Activated T-helper 1 cell treated with anti-CD3 and anti-CD28 coated beads, Interleukin-12 subunit alpha, Interleukin-12 subunit beta, Interleukin-2, Interleukin-4 antibody, amounts not matched to agents 30 ng/mL and 10 ng/mL and 1 ng/mL, durations not matched to agents 14 hours and 24 hours and 36 hours (primary cell): Measurements from ENCODE around the gene NLRC5. TPM values are rescaled to one million over a fixed set of nuclear protein-coding genes. Genes with fewer than 3 reads are reported as not detected.

Experiments
- DNase-seq: peaks from one replicate; pipeline ENCODE4 v3.0.0; 2021; ENCODE audit warnings: low spot score
- H3K27ac Mint-ChIP-seq: one replicate; pipeline ENCODE4 v1.8.0; 2021; ENCODE audit warnings: mild to moderate bottlenecking, mixed read lengths
- H3K27me3 Mint-ChIP-seq: one replicate; pipeline ENCODE4 v1.8.0; 2022; ENCODE audit warnings: mild to moderate bottlenecking, moderate library complexity, mixed read lengths; ENCODE audit not compliant: insufficient read depth
- H3K36me3 Mint-ChIP-seq: one replicate; pipeline ENCODE4 v1.8.0; 2021; ENCODE audit warnings: low read depth, mixed read lengths
- H3K4me1 Mint-ChIP-seq: one replicate; pipeline ENCODE4 v1.8.0; 2021; ENCODE audit warnings: low read depth, mixed read lengths
- H3K4me3 Mint-ChIP-seq: one replicate; pipeline ENCODE4 v1.8.0; 2021; ENCODE audit warnings: mild to moderate bottlenecking, moderate library complexity, mixed read lengths
- H3K9me3 Mint-ChIP-seq: one replicate; pipeline ENCODE4 v1.8.0; 2021; ENCODE audit warnings: mixed read lengths
- intact Hi-C: fragments of 100-400 bp; cut with micrococcal nuclease; formaldehyde crosslinking; loops from one replicate; pipeline ENCODE4 v1.15.1; 2024
- total RNA-seq: library from RNA; stranded (reverse); gene quantifications from 2 replicates; pipeline ENCODE4 v1.2.3, GENCODE V29; 2022

Gene NLRC5
- total RNA-seq, 1 donor from 2014 or later = 175 TPM

DNA sequence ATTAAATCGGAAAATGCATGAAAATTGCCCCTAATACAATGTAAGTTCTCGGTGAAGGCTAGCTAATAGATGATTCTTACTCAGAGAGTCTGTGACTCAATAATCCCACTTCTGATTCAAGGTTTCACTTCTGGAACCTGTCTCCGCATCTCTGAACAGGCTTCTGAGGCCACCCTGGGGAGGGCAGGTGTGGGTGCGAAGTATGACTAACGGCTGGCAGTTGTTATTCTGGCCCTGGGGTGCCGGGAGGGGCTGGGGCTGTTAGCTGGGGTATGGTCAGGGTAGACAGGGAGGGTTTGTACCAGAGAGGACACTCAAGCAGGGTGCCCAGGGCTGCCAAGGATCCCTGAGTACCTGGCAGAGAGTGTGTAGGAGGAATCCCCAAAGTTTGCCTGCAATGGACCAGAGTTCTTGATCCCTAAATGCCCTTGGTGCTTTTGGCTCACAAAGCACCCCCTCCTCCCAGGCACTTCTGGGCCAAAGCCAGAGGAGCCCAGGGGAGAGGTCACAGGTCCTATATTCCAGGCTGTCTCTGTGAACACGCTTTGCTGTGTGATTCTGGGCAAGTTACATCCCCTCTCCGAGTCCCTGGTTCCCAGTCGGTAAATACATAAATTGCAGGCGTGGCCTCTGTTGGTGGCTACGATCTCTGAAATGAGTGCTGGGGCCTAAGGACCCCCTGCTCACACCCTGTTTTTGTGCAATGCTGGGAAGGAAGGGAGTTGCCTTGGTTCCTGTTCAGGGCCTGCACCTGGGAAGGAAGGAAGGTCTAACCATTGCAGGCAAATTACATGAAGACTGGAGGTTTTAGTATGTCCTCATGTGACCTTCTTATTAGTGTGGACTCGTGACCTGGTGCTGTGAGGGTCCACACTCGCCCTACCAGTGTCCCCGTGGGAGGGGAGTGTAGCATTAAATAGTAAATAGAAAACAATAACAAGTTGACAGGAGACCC is 53.1 kb downstream of the NLRC5 start:
- intact Hi-C loops = loop anchor here (1.0 to 10.0 kb wide), 7 partner anchors 28 to 428 kb away; partner anchors contain the start of genes NUP93 and SLC12A3
- Mint-ChIP-seq H3K36me3 (peaks cover 59% of the 10 kb centered on the region), H3K4me1 (peaks cover 60% of the 10 kb centered on the region)

DNA sequence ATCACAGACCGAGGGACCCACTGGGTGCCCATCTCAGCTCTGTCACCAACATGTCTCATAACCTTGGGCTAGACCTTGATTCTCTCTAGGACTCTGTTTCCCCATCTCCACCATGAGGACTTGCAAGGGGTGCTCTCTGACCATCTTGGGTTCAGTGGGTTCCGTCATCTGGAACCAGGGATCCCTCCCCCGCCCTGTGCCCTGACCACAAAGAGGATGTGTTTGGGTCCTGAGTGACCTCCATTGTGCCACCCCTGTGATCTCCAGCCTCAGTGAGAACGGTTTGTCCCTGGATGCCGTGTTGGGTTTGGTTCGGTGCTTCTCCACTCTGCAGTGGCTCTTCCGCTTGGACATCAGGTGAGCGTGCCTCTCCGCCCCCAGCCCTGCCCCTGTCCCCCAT is 53.9 kb downstream of the NLRC5 start:
- peaks cover 52% of the 10 kb centered on the region for H3K4me1 Mint-ChIP-seq
- peak overlapping the region; percentile 98 for H3K27ac Mint-ChIP-seq
- no peak for DNase-seq
- intact Hi-C loops = loop anchor here (5.0 to 10.0 kb wide), 3 partner anchors 178 to 428 kb away; partner anchors contain the start of genes NUP93 and SLC12A3
- peaks cover 58% of the 10 kb centered on the region for H3K36me3 Mint-ChIP-seq
- H3K9me3 Mint-ChIP-seq = no peaks in the 10 kb centered on the region
- H3K4me3 Mint-ChIP-seq = no peak overlapping the region
- no peaks in the 10 kb centered on the region for H3K27me3 Mint-ChIP-seq

More for the DNA sequence above, 53.1 kb downstream of the NLRC5 start:
- no peaks in the 10 kb centered on the region for H3K27me3 Mint-ChIP-seq
- H3K4me3 Mint-ChIP-seq = peak overlapping the region; percentile 68
- H3K9me3 Mint-ChIP-seq = no peaks in the 10 kb centered on the region
- peak; percentile 66 for DNase-seq
- peak overlapping the region; percentile 98 for H3K27ac Mint-ChIP-seq

DNA sequence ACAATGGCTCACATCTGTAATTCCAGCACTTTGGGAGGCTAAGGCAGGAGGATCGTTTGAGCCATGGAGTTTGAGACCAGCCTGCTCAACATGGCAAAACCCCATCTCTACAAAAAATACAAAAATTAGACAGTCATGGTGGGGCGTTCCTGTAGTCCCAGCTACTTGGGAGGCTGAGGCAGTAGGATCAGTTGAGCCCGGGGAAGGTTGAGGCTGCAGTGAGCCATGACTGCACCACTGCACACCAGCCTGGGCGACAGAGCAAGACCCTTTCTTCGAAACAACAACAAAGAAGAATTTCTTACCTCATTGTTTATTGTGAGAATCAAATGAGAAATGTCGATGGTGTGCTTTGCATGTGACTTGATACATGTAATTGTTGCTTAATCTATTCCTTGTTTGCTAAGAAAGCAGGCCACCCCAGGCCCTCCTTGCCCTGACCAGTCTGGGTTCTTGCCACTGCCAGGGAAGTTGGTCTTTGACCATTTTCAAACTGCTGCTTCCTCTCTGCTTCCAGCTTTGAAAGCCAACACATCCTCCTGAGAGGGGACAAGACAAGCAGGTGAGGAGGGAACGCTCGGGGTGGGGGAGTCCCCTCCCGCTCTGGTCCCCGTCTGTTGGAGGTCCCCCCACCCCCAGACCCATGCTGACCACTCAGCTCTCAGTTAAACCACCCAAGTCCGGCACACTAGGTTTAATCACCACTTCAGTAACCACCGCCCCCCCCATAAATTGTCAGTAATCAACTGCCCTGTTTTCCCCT is 55.8 kb downstream of the NLRC5 start:
- peak overlapping the region; percentile 72 for H3K27ac Mint-ChIP-seq
- DNase-seq = no peak
- no peaks in the 10 kb centered on the region for H3K27me3 Mint-ChIP-seq
- intact Hi-C loops = loop anchor here (5.0 to 10.0 kb wide), 3 partner anchors 180 to 430 kb away; partner anchors contain the start of genes NUP93 and SLC12A3
- no peak overlapping the region for H3K4me3 Mint-ChIP-seq
- no peaks in the 10 kb centered on the region for H3K9me3 Mint-ChIP-seq
- H3K4me1 Mint-ChIP-seq = peaks cover 35% of the 10 kb centered on the region
- H3K36me3 Mint-ChIP-seq = peaks cover 54% of the 10 kb centered on the region

DNA sequence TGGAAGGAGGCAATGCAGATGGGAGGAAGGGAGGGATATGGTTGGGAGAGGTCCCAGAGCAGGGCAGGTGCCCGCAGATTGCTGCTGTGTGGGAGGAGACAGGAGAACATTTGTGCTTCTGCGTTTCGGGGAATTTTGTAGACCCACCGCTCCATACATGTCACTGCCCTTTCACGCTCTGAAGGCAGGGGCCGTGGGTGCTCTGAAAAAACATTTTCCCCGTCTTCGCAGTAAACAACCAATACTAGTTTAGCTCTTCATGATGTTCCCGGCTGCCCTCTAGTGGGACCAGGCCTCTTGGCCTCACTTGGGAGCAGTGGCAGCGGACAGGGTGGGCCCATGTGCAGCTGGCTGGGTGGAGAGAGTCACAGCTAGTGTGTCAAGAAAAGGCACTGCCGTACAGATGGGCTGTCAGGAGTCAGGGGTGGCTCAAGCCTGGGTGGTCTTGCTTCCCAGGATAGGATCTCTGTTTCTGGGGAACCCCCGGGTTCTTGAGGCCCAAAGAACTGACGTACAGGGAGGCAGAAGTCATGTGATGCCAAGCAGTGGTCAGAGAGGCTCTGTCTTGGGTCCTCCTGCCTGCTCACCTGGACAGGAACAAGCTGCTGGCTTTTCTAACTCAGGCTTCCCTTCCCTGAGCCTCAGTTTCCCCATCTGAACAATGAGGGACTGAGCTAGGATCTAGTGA is 56.5 kb downstream of the NLRC5 start:
- Mint-ChIP-seq H3K4me1 (peaks cover 29% of the 10 kb centered on the region), H3K9me3 (no peaks in the 10 kb centered on the region), H3K27ac (peak overlapping the region; percentile 72), H3K27me3 (no peaks in the 10 kb centered on the region), H3K4me3 (no peak overlapping the region), H3K36me3 (peaks cover 53% of the 10 kb centered on the region)
- intact Hi-C loops = loop anchor here (10.0 kb wide), 2 partner anchors 181 to 431 kb away; partner anchors contain the start of gene SLC12A3
- no peak for DNase-seq

DNA sequence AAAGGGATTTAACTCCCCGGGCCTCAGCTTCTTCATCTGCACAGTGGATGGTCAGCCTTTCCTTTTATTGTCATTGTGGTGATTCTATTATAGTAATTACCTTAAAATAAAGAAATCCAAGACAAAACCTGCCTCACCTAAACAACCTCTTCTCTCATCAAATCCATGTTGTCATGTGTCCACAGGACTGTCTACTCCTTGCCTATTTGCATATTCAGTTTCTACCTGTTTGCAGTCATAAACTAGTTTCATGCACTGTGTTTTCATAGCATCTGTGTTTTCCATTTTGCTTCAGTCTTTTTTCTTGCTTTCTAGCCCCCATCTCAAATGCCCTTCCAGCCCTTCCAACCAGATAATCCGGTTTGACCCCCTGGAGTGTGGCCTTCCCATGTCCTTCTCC is 58.7 kb downstream of the NLRC5 start:
- Mint-ChIP-seq H3K27me3 (no peaks in the 10 kb centered on the region), H3K4me3 (no peak overlapping the region), H3K9me3 (no peaks in the 10 kb centered on the region), H3K27ac (peak overlapping the region; percentile 77), H3K4me1 (peaks cover 22% of the 10 kb centered on the region), H3K36me3 (peaks cover 55% of the 10 kb centered on the region)
- intact Hi-C loops = loop anchor here (10.0 kb wide), 2 partner anchors 183 to 433 kb away; partner anchors contain the start of gene SLC12A3
- no peak for DNase-seq

GRCh38 chr16:57049678-57050077 is 60.3 kb downstream of the NLRC5 start:
- intact Hi-C loops = loop anchor here (10.0 kb wide), 2 partner anchors 185 to 435 kb away; partner anchors contain the start of gene SLC12A3
- Mint-ChIP-seq H3K4me1 (peaks cover 25% of the 10 kb centered on the region), H3K27me3 (no peaks in the 10 kb centered on the region), H3K9me3 (no peaks in the 10 kb centered on the region), H3K27ac (no peak overlapping the region), H3K4me3 (no peak overlapping the region), H3K36me3 (peaks cover 48% of the 10 kb centered on the region)
- DNase-seq = no peak

- H3K4me3 Mint-ChIP-seq = no peak overlapping the region
- peaks cover 46% of the 10 kb centered on the region for H3K36me3 Mint-ChIP-seq
- DNase-seq = no peak
- H3K4me1 Mint-ChIP-seq = peaks cover 25% of the 10 kb centered on the region
- intact Hi-C loops = no loop called here
- H3K27ac Mint-ChIP-seq = peak overlapping the region; percentile 71
- H3K27me3 Mint-ChIP-seq = no peaks in the 10 kb centered on the region
- no peaks in the 10 kb centered on the region for H3K9me3 Mint-ChIP-seq
Measured at GRCh38 chr16:57051696-57052228, 62.4 kb downstream of the NLRC5 start.

DNA sequence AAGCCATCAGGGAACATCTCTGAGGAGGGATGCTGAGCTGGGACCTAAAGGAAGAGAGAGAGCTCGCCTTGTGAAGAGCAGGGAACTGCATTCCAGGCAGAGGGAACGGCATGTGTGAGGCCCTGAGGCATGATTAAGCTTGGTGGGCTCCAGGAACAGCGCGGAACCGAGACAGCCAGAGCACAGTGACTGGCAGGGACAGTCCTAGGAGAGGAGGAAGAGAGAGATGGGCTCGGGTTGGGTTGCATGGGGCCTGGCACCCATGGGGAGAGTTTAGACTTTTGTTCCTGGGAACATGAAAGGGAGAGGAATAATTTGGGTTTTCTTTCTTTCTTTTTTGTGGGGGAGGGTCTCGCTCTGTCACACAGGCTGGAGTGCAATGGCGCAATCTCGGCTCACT is 63.8 kb downstream of the NLRC5 start:
- no peak for DNase-seq
- peaks cover 25% of the 10 kb centered on the region for H3K4me1 Mint-ChIP-seq
- no peaks in the 10 kb centered on the region for H3K9me3 Mint-ChIP-seq
- H3K4me3 Mint-ChIP-seq = no peak overlapping the region
- intact Hi-C loops = no loop called here
- H3K27ac Mint-ChIP-seq = peak overlapping the region; percentile 84
- H3K27me3 Mint-ChIP-seq = no peaks in the 10 kb centered on the region
- H3K36me3 Mint-ChIP-seq = peaks cover 49% of the 10 kb centered on the region

DNA sequence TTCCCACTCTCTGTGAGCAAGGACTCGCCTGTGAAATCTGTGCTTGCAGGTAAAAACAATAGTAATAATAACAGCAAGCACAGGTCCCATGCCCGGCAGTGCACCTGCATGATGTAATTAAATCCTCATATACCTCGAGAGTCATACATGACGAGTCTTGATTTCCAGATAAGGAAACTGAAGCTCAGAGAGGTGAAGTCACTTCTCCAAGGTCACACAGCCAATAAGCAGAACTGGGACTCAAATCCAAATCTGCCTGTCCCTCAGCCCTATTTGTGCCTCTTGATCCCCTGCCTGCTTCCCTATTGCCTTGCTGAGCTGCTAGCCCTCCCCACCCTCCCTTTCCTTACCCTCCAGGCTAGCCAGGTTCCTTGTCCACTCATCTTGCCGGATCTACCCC is 65.0 kb downstream of the NLRC5 start:
- Mint-ChIP-seq H3K4me1 (peaks cover 25% of the 10 kb centered on the region), H3K4me3 (no peak overlapping the region), H3K27ac (no peak overlapping the region), H3K27me3 (no peaks in the 10 kb centered on the region), H3K36me3 (peaks cover 46% of the 10 kb centered on the region), H3K9me3 (no peaks in the 10 kb centered on the region)
- DNase-seq = no peak
- intact Hi-C loops = no loop called here

- no peak for DNase-seq
- Mint-ChIP-seq H3K4me3 (no peak overlapping the region), H3K4me1 (peaks cover 25% of the 10 kb centered on the region), H3K27ac (no peak overlapping the region), H3K27me3 (no peaks in the 10 kb centered on the region), H3K36me3 (peaks cover 49% of the 10 kb centered on the region), H3K9me3 (no peaks in the 10 kb centered on the region)
- intact Hi-C loops = no loop called here
Measured at GRCh38 chr16:57054771-57055170, 65.4 kb downstream of the NLRC5 start.

DNA sequence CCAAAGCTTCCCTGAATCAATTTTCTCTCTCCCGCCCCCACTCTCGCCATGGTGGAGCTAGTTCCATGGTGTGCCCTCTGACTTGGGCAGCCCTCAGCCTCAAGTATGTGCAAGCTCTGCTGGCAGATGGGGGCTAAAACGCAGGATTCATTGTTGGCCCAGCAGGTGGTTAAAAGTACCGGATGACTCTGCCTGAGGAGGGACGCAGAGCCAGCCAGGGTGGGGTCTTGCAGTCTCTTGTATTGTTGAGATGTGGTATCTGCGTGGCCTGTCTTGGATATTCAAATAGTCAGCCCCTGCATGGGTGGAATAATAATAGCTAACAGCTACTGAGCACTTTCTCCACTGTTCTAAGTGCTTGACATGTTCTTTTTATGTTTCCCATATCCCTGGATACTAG is 66.3 kb downstream of the NLRC5 start:
- intact Hi-C loops = no loop called here
- DNase-seq = no peak
- Mint-ChIP-seq H3K9me3 (no peaks in the 10 kb centered on the region), H3K27me3 (no peaks in the 10 kb centered on the region), H3K27ac (no peak overlapping the region), H3K4me1 (peaks cover 25% of the 10 kb centered on the region), H3K4me3 (no peak overlapping the region), H3K36me3 (peaks cover 53% of the 10 kb centered on the region)

GRCh38 chr16:57058291-57058861 is 69.0 kb downstream of the NLRC5 start:
- Mint-ChIP-seq H3K9me3 (no peaks in the 10 kb centered on the region), H3K4me3 (no peak overlapping the region), H3K27ac (no peak overlapping the region), H3K4me1 (peaks cover 6% of the 10 kb centered on the region), H3K27me3 (no peaks in the 10 kb centered on the region), H3K36me3 (peaks cover 49% of the 10 kb centered on the region)
- intact Hi-C loops = no loop called here
- no peak for DNase-seq
